HG02870 (cell line): ENCODE data around the gene KIAA2012.
"Not testable (repeated sequence)": the region's sequence is repeated elsewhere in the genome, so short reads cannot be mapped to it uniquely, and the experiment has no call there.

Experiments used
- ATAC-seq: cut with Tn5 transposase; IDR thresholded peaks from one replicate; pipeline ENCODE4 v1.9.1; 2021; ENCODE audit warnings: mild to moderate bottlenecking, moderate library complexity; ENCODE audit not compliant: unreplicated experiment

The KIAA2012 gene

GRCh38 chr2:202113571-202114142 lies 40.6 kb downstream of the KIAA2012 start:
- ATAC-seq = no peak

DNA sequence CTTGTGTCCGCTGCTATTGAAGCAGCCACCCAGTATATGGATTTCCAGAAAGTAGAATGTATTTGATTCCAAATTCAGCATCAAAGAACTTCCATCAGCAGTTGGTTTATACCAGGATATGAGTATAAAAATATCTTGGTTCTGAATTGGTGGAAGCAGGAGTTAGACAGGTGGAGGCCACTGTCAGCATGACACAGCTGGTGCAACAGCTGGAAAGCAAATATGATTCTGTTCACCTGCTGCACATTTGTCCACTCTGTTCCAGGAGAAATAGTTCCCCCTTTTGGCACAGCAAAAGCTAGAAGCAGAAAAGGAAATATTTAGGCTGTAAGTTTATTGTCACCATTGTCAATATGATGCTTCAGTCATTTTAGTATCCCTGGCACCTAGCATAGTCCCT lies 41.2 kb downstream of the KIAA2012 start:
- ATAC-seq = no peak

- ATAC-seq = no peak
These were observed 41.7 kb downstream of the KIAA2012 start for GRCh38 chr2:202114795-202115194.

DNA sequence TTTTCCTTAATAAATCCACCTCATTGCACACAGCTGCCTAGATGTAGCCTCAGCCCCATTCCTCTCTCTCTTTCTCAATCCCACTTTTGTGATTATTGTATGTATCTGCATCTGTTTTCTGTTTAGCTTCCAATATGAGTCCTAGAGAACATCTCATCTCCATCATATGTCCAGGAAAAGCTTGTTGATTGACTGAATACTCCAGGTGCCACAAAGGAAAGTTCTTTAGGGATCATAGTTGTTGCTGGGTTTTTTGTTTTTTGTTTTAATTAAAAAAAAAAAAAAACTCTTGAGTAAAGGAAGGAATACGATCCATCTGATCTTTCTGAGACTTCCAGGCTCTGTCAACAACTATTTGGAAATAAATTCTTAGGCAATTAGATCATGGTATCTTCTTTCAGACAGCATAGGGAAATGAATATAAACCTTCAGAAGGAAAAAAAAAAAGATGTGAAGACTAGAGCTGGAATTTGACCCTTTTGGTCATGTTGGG lies 42.5 kb downstream of the KIAA2012 start:
- no peak for ATAC-seq

- ATAC-seq = no peak
These were observed 43.6 kb downstream of the KIAA2012 start for GRCh38 chr2:202116691-202117090.

DNA sequence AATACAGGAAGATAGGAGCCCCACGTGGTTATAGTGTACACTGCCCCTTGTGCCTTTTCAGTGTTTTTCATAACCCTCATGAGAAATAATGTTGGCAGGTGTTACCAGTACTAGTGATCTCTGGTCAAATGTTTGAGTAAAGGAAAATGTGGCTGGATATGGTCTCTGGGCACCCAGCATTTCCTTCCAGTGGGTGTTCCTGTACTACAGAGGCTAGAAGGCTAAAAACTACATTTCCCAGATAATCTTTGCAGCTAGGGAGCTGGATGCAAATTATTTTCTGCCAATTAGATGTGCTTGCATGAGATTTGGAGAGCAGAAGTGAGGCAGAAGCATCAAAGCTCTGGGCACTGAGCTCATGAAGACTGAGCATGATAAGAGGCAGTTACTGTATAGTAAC lies 45.1 kb downstream of the KIAA2012 start:
- ATAC-seq = no peak

GRCh38 chr2:202120828-202121227 lies 47.8 kb downstream of the KIAA2012 start:
- ATAC-seq = no peak

- no peak for ATAC-seq
These were observed 48.6 kb downstream of the KIAA2012 start for GRCh38 chr2:202121532-202122162.

DNA sequence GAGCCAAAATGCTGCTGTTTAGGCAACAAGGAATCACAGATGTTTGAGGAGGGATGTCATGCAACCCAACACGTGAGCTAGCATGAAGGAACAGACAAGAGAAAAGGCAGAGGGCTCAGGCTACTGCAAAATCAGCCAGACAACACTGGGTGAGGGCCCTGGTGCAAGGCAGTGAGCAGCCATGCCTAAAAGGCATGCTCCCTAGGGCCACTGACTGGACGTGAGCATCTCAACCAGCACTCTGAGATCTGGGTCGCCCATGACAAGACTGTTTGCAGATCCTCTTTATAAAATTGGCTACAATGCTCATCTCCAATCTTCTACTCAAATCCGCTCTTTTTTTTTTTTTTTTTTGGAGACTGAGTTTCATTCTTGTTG lies 49.1 kb downstream of the KIAA2012 start:
- no peak for ATAC-seq

GRCh38 chr2:202122980-202123720 lies 50.1 kb downstream of the KIAA2012 start:
- ATAC-seq = no peak

- no peak for ATAC-seq
These were observed 51.2 kb downstream of the KIAA2012 start for GRCh38 chr2:202124286-202124685.

GRCh38 chr2:202127687-202128331 lies 54.8 kb downstream of the KIAA2012 start:
- no peak for ATAC-seq

- no peak for ATAC-seq
These were observed 56.8 kb downstream of the KIAA2012 start for GRCh38 chr2:202129841-202130240.

DNA sequence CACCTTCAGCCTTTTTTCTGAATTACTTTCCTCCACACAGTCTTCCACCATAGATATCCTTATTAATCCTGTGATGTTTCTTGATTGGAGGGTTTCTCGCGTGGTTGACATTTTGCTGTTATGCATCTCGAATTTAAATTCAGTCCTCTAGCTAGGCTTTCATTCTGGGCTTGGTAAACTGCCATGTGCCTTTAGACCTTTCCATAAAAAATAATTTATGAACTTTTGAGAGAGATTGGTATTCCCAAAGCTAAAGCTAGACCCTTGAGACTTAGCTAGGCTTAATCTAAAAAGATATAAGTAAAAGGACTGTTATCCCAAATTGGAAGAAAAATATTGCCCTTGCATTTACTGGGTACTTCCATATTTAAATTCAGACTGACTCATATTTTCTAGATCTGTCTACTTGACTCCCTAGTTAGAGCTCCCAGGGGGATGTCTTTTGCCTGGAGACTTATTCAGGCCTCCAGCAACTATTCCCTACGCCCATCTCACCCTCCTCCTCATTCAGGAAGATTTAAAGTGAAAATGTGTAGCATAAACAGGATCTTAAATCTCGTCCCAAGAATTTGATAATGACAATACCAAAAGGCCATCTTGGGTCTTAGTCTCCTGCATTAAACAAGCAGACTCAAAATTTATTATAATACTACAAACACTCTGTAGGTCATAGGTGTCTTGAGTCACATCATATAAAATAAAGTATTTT lies 60.3 kb downstream of the KIAA2012 start:
- no peak for ATAC-seq

- no peak for ATAC-seq
These were observed 60.8 kb downstream of the KIAA2012 start for GRCh38 chr2:202133909-202134265.

DNA sequence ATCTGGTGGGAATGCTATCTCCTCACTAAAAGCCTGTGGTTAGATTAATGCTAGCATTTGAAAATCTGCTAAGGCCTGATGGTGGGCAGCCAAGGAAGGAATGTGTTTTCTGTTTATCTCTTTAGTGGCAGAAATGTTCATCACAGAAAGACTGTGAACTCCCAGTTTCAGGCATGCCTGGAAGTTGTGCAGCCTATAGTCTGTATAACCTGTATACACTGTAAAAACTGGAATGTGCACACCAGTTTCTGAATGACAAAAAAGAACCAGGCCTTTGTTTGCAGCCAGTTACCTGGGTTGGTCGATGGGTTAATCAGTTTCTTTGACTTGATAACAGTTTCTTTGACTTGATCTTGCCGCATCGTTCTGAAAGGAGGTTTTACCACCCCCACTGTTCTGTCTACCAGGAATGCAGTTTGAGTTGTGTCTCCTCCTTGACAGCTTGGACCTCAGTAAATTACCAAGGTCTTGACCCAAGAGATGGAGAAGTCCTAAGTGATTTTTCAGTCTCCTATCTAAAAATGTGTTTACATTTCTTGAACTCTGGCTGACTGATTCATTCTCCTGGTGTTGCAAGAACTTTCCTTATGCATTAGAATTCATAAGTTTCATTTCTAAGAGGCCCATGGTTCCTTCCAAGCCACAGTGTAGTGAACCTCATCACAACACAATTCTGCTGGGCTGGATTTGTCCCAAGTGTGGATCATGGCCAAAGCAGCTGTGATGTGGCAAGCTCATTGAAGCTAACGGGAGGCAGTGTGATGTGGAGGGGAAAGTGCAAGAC lies 62.2 kb downstream of the KIAA2012 start:
- no peak for ATAC-seq

- not testable (repeated sequence) for ATAC-seq
These were observed 63.0 kb downstream of the KIAA2012 start for GRCh38 chr2:202136039-202136438.

DNA sequence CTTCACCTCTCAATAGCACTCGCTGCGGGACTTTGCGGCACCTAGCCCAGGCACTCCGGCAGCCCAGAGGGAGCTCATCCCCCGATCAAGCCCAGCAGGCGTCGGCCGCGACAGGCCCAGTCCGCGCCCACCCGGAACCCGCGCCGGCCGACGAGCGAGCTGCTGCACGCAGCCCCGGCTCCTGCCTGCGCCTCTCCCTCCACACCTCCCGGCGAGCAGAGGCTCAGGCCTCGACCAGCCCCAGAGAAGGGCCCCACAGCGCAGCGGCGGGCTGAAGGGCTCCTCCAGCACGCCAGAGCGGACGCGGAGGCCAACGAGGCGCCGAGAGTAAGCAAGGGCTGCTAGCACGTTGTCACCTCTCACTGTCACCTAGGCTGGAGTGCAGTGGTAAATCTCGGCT lies 63.5 kb downstream of the KIAA2012 start:
- ATAC-seq = no peak

DNA sequence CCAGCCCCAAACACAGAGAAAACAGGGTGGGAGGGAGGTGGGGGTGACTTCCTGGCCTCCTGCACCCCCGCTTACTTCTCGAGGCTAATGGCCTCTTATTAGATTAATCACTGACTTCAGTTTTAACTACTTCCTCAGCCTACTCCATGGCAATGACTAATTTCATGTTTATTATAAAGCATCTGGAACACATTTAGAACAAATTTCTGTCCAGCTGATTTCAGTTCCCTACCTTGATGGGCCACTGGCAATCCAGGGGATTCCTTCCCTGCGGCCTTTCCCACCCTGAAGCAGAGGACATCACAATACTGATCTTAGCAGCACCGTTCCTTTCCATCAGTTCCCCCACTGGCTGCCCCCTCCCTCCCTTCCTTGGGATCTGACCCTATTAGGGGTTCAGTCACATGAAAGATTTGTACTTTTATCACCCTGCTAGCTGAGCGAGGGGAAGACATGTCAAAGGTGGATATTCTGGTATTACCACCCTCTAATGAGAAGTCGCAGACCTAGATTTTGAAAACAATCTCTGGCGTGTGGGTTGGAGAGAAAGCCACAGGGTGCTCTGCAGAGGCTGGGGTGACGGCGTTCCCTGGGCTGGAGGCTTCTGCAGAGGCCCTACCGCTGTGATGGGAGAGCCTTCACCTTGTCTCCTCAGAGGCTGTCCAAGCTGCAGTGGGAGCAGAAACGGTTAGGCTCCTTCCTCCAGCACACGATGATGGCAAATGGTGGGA lies 67.6 kb downstream of the KIAA2012 start:
- no peak for ATAC-seq
